ENCODE data around the gene ZSCAN20. TPM values are rescaled to one million over a fixed set of nuclear protein-coding genes. Genes with fewer than 3 reads are reported as not detected.
A peak's percentile ranks its signal among the peaks of the same experiment; 100 is the strongest.
"Not testable (repeated sequence)": the region's sequence is repeated elsewhere in the genome, so short reads cannot be mapped to it uniquely, and the experiment has no call there.

The ZSCAN20 gene
- total RNA-seq, 1 experiment from 2014 or later = 8.0 TPM

- DNase-seq (ENCODE audit: low read depth) = no peak
Measured at GRCh38 chr1:33477451-33477850, 5.0 kb downstream of the ZSCAN20 start.

- DNase-seq (ENCODE audit: low read depth) = no peak
Measured at GRCh38 chr1:33482412-33482811, 10.0 kb downstream of the ZSCAN20 start.

GRCh38 chr1:33488624-33489023 lies 16.2 kb downstream of the ZSCAN20 start:
- no peak for DNase-seq (ENCODE audit: low read depth)

GRCh38 chr1:33494929-33495328 lies 22.5 kb downstream of the ZSCAN20 start:
- peak; percentile 15 for DNase-seq (ENCODE audit: low read depth)

- DNase-seq (ENCODE audit: low read depth) = no peak
Measured at GRCh38 chr1:33497410-33497809, 25.0 kb downstream of the ZSCAN20 start.

GRCh38 chr1:33500547-33500946 lies 28.1 kb downstream of the ZSCAN20 start:
- DNase-seq (ENCODE audit: low read depth) = no peak

- no peak for DNase-seq (ENCODE audit: low read depth)
Measured at GRCh38 chr1:33501309-33501708, 28.9 kb downstream of the ZSCAN20 start.

GRCh38 chr1:33501774-33502173 lies 29.3 kb downstream of the ZSCAN20 start:
- DNase-seq (ENCODE audit: low read depth) = no peak

GRCh38 chr1:33502726-33503125 lies 30.3 kb downstream of the ZSCAN20 start:
- peak; percentile 44 for DNase-seq (ENCODE audit: low read depth)

GRCh38 chr1:33503506-33503905 lies 31.1 kb downstream of the ZSCAN20 start:
- DNase-seq (ENCODE audit: low read depth) = no peak

- DNase-seq (ENCODE audit: low read depth) = no peak
Measured at GRCh38 chr1:33507661-33508060, 35.2 kb downstream of the ZSCAN20 start.

GRCh38 chr1:33508151-33508550 lies 35.7 kb downstream of the ZSCAN20 start:
- DNase-seq (ENCODE audit: low read depth) = no peak

GRCh38 chr1:33509276-33509675 lies 36.8 kb downstream of the ZSCAN20 start:
- not testable (repeated sequence) for DNase-seq (ENCODE audit: low read depth)

GRCh38 chr1:33512226-33513011 lies 40.0 kb downstream of the ZSCAN20 start:
- no peak for DNase-seq (ENCODE audit: low read depth)

- DNase-seq (ENCODE audit: low read depth) = no peak
Measured at GRCh38 chr1:33515112-33515511, 42.7 kb downstream of the ZSCAN20 start.

GRCh38 chr1:33515607-33516006 lies 43.2 kb downstream of the ZSCAN20 start:
- no peak for DNase-seq (ENCODE audit: low read depth)

GRCh38 chr1:33516428-33516827 lies 44.0 kb downstream of the ZSCAN20 start:
- no peak for DNase-seq (ENCODE audit: low read depth)

GRCh38 chr1:33516891-33517567 lies 44.6 kb downstream of the ZSCAN20 start:
- DNase-seq (ENCODE audit: low read depth) = no peak

- peak; percentile 26 for DNase-seq (ENCODE audit: low read depth)
Measured at GRCh38 chr1:33517596-33518250, 45.3 kb downstream of the ZSCAN20 start.

- no peak for DNase-seq (ENCODE audit: low read depth)
Measured at GRCh38 chr1:33519240-33519884, 46.9 kb downstream of the ZSCAN20 start.

GRCh38 chr1:33524586-33524985 lies 52.1 kb downstream of the ZSCAN20 start:
- DNase-seq (ENCODE audit: low read depth) = no peak

- no peak for DNase-seq (ENCODE audit: low read depth)
Measured at GRCh38 chr1:33527934-33528333, 55.5 kb downstream of the ZSCAN20 start.
